Endodermal cell (in vitro differentiated cells): ENCODE measurements around the gene FNDC3A. TPM values are rescaled to one million over a fixed set of nuclear protein-coding genes. Genes with fewer than 3 reads are reported as not detected.

Source experiments
- DNase-seq: peaks from one replicate; pipeline ENCODE4 v3.0.0-alpha.2; 2017
- H3K27ac ChIP-seq: 2 replicates; pipeline ENCODE4 v1.5.1; 2013; ENCODE audit warnings: mild to moderate bottlenecking, low read depth, low read length, moderate library complexity
- H3K27me3 ChIP-seq: 2 replicates; pipeline ENCODE4 v1.6.1; 2013; ENCODE audit warnings: mild to moderate bottlenecking, low read length, moderate library complexity; ENCODE audit not compliant: insufficient read depth, control insufficient read depth, poor library complexity, severe bottlenecking
- H3K36me3 ChIP-seq: 2 replicates; pipeline ENCODE4 v1.7.0; 2013; ENCODE audit warnings: mild to moderate bottlenecking, low read length, moderate library complexity; ENCODE audit not compliant: control insufficient read depth, insufficient read depth
- H3K4me1 ChIP-seq: one replicate; pipeline ENCODE4 v1.7.0; 2013; ENCODE audit warnings: low read length; ENCODE audit not compliant: control insufficient read depth, insufficient read depth
- H3K4me3 ChIP-seq: 2 replicates; pipeline ENCODE4 v1.5.1; 2013; ENCODE audit warnings: mild to moderate bottlenecking, low read length, moderate library complexity
- H3K9ac ChIP-seq: 2 replicates; pipeline ENCODE4 v1.6.1; 2013; ENCODE audit warnings: mild to moderate bottlenecking, low read length, moderate library complexity; ENCODE audit not compliant: poor library complexity, severe bottlenecking; ENCODE audit errors: extremely low read depth
- H3K9me3 ChIP-seq: 2 replicates; pipeline ENCODE4 v1.6.1; 2013; ENCODE audit warnings: mild to moderate bottlenecking, low read length, moderate library complexity; ENCODE audit not compliant: control insufficient read depth
- H3K27ac Mint-ChIP-seq: 2 replicates; pipeline ENCODE4 v1.8.0; 2020; ENCODE audit warnings: mixed read lengths
- H3K27me3 Mint-ChIP-seq: 2 replicates; pipeline ENCODE4 v1.8.0; 2021; ENCODE audit warnings: mild to moderate bottlenecking, mixed read lengths; ENCODE audit not compliant: insufficient read depth
- H3K36me3 Mint-ChIP-seq: 2 replicates; pipeline ENCODE4 v1.8.0; 2020; ENCODE audit warnings: low read depth, mixed read lengths
- H3K4me1 Mint-ChIP-seq: 2 replicates; pipeline ENCODE4 v1.8.0; 2020; ENCODE audit warnings: mixed read lengths
- H3K4me3 Mint-ChIP-seq: 2 replicates; pipeline ENCODE4 v1.8.0; 2020; ENCODE audit warnings: mild to moderate bottlenecking, moderate library complexity, mixed read lengths
- H3K9me3 Mint-ChIP-seq: 2 replicates; pipeline ENCODE4 v1.8.0; 2020; ENCODE audit warnings: mild to moderate bottlenecking, mixed read lengths
- WGBS, 2 experiments: methylation state at CpG; one replicate each; pipeline versions ENCODE4 v1.1.5 to v1.1.7; 2013; ENCODE audit warnings: missing lambda C conversion rate in 2 of 2, mixed read lengths in 1 of 2; ENCODE audit not compliant: insufficient coverage in 1 of 2, insufficient read length in 1 of 2; 5-methylcytosine and 5-hydroxymethylcytosine counted together
- total RNA-seq, 2 donors: library from RNA; stranded (reverse); fragmentation: NEBNext Ultra II Directional in 1 of 2; extraction: Animal tissue kit (Norgen Biotek cat#: 25700) in 1 of 2; gene quantifications; 2 replicates in 1 of 2; 3 replicates in 1 of 2; pipeline ENCODE4 v1.2.1, GENCODE V29; 2021
- TF ChIP-seq, protein P1 (sequence below): fragments of 200-600 bp; sonication (generic); conservative IDR thresholded peaks from 2 replicates; pipeline ENCODE4 v1.5.0; 2021; ENCODE audit warnings: antibody characterized with exemption, mild to moderate bottlenecking

FNDC3A gene
- total RNA-seq, 2 donors from 2014 or later = 42.2 to 42.8 TPM

DNA sequence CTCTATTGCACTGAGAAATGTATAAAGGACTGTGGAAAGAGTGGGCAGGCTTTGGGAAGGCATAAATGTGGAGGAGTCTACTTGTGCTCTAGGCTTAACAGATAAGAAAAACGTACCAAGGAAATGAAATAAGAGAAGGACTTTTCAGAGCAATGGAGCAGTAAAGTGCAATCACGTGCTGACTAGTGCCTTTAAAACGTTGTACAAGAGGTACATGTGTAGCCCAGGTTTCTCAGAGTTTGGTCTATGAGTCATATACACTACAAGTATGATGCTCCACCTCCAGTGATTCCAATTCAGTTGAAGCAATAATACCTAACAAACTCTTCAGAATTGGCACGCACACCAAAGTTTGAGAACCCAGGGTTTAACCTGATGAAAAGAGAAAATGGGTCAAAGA, 13.4 kb upstream of the FNDC3A start:
- Mint-ChIP-seq H3K36me3 (no peaks in the 10 kb centered on the region), H3K27ac (no peak overlapping the region), H3K4me1 (no peaks in the 10 kb centered on the region), H3K9me3 (no peaks in the 10 kb centered on the region), H3K27me3 (no peaks in the 10 kb centered on the region), H3K4me3 (no peak overlapping the region)
- H3K9me3 ChIP-seq = no peaks in the 10 kb centered on the region
- 83 to 94% methylated on average over 2 to 4 of the region's 4 CpGs for WGBS, 2 experiments
- no peaks in the 10 kb centered on the region for H3K4me1 ChIP-seq
- DNase-seq = no peak
- H3K9ac ChIP-seq = no peak overlapping the region
- H3K27ac ChIP-seq = no peak overlapping the region
- H3K27me3 ChIP-seq = no peaks in the 10 kb centered on the region
- no peak overlapping the region for H3K4me3 ChIP-seq
- TF ChIP-seq, protein P1, sequence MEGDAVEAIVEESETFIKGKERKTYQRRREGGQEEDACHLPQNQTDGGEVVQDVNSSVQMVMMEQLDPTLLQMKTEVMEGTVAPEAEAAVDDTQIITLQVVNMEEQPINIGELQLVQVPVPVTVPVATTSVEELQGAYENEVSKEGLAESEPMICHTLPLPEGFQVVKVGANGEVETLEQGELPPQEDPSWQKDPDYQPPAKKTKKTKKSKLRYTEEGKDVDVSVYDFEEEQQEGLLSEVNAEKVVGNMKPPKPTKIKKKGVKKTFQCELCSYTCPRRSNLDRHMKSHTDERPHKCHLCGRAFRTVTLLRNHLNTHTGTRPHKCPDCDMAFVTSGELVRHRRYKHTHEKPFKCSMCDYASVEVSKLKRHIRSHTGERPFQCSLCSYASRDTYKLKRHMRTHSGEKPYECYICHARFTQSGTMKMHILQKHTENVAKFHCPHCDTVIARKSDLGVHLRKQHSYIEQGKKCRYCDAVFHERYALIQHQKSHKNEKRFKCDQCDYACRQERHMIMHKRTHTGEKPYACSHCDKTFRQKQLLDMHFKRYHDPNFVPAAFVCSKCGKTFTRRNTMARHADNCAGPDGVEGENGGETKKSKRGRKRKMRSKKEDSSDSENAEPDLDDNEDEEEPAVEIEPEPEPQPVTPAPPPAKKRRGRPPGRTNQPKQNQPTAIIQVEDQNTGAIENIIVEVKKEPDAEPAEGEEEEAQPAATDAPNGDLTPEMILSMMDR = no peak
- no peaks in the 10 kb centered on the region for H3K36me3 ChIP-seq

DNA sequence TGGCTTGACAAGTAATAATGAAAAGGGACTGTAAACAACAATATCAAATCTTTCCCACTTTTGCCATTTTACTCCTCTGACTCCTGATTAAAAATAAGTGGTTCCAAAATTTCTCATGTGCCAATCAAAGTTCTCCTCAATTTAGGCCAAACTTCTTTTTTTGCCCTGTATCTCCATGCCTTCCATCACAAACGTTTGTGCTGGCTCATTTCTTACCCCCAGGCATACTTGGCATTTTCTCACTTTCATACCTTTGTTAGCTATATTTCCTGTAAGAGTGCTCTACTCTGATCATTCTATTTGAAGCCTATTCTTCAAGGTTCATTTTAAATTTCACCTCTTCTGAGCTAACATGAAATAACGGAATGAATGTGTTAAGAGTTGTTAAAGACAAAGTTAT, 10.0 kb upstream of the FNDC3A start:
- Mint-ChIP-seq H3K27ac (no peak overlapping the region), H3K4me3 (no peak overlapping the region), H3K27me3 (no peaks in the 10 kb centered on the region), H3K4me1 (no peaks in the 10 kb centered on the region), H3K9me3 (no peaks in the 10 kb centered on the region), H3K36me3 (no peaks in the 10 kb centered on the region)
- TF ChIP-seq, protein P1 = no peak
- Histone ChIP-seq H3K9ac (no peak overlapping the region), H3K9me3 (no peaks in the 10 kb centered on the region), H3K36me3 (no peaks in the 10 kb centered on the region), H3K4me3 (no peak overlapping the region), H3K27ac (no peak overlapping the region), H3K4me1 (no peaks in the 10 kb centered on the region), H3K27me3 (no peaks in the 10 kb centered on the region)
- WGBS, 2 experiments = 86% methylated on average over 2 of the region's 2 CpGs
- no peak for DNase-seq

DNA sequence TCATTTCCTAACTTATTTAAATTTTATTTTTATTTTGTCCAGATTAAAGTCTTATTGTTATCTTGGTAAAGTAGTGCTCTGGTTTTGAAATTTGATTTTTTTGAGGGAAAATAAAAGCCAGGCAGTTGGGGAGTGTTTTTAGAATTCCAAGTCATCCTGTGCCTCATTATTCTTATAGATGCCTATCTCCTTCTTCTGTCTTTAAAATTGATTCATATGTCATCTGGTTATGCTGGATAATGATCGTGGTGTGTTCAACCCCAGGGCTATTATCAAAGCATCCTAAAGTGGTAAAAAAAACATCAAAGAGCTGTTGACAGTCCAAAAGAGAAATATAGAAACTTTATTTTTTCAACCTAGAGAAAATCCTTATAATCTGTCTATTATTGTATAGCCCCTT, 6.0 kb upstream of the FNDC3A start:
- no peaks in the 10 kb centered on the region for H3K4me1 ChIP-seq
- peaks cover 22% of the 10 kb centered on the region for H3K9me3 Mint-ChIP-seq
- H3K27ac Mint-ChIP-seq = no peak overlapping the region
- TF ChIP-seq, protein P1 = no peak
- no peak overlapping the region for H3K4me3 ChIP-seq
- H3K36me3 Mint-ChIP-seq = peaks cover 8% of the 10 kb centered on the region
- H3K27me3 Mint-ChIP-seq = no peaks in the 10 kb centered on the region
- H3K4me3 Mint-ChIP-seq = no peak overlapping the region
- peaks cover 6% of the 10 kb centered on the region for H3K4me1 Mint-ChIP-seq
- H3K27me3 ChIP-seq = no peaks in the 10 kb centered on the region
- H3K36me3 ChIP-seq = no peaks in the 10 kb centered on the region
- WGBS, 2 experiments = 100% methylated on average over 1 of the region's 1 CpG; no CpG with 5 or more reads in 1 of the 2 experiments
- peaks cover 21% of the 10 kb centered on the region for H3K9me3 ChIP-seq
- no peak overlapping the region for H3K27ac ChIP-seq
- DNase-seq = no peak
- no peak overlapping the region for H3K9ac ChIP-seq
